SK-N-MC (cell line): ENCODE measurements around the gene RIN1.
A peak's percentile ranks its signal among the peaks of the same experiment; 100 is the strongest.

ENCODE experiments used
- DNase-seq: peaks from one replicate; pipeline ENCODE4 v3.0.0-alpha.2; 2011; ENCODE audit warnings: low read depth, low spot score
- H3K27ac ChIP-seq: fragments of 200-600 bp; sonication (generic); 2 replicates; pipeline ENCODE4 v1.5.1; 2016; ENCODE audit warnings: mixed run types
- H3K36me3 ChIP-seq: fragments of 200-600 bp; sonication (generic); 2 replicates; pipeline ENCODE4 v1.6.1; 2017; ENCODE audit warnings: antibody characterized with exemption, low read length, mixed read lengths; ENCODE audit not compliant: insufficient read depth
- H3K4me3 ChIP-seq: fragments of 200-600 bp; sonication (generic); 2 replicates; pipeline ENCODE4 v1.5.1; 2016
- H3K9ac ChIP-seq: fragments of 200-600 bp; sonication (generic); 2 replicates; pipeline ENCODE4 v1.8.0; 2017; ENCODE audit warnings: mixed run types, mixed read lengths; ENCODE audit not compliant: insufficient read length
- H3K9me3 ChIP-seq: fragments of 200-600 bp; sonication (generic); 2 replicates; pipeline ENCODE4 v1.6.1; 2017; ENCODE audit warnings: low read depth, mild to moderate bottlenecking, antibody characterized with exemption, low read length, moderate library complexity, mixed read lengths
- EZH2 ChIP-seq: fragments of 200-600 bp; sonication (generic); IDR thresholded peaks from one replicate; pipeline ENCODE4 v1.6.1; 2017; ENCODE audit warnings: antibody characterized with exemption
- FOXP2 ChIP-seq: optimal IDR thresholded peaks from 2 replicates; pipeline ENCODE3; 2011; ENCODE audit warnings: mild to moderate bottlenecking, moderate library complexity; ENCODE audit not compliant: insufficient read depth; ENCODE audit errors: extremely low read length, control extremely low read depth
- POLR2AphosphoS5 ChIP-seq: IDR thresholded peaks from 2 replicates; pipeline ENCODE4 v1.6.1; 2012; ENCODE audit warnings: mild to moderate bottlenecking, low read depth, low read length, borderline replicate concordance

The RIN1 gene

GRCh38 chr11:66330931-66331330, 5.3 kb downstream of the RIN1 start:
- DNase-seq = no peak
- Histone ChIP-seq H3K36me3 (no peaks in the 10 kb centered on the region), H3K27ac (no peak overlapping the region), H3K9me3 (no peaks in the 10 kb centered on the region), H3K4me3 (no peak overlapping the region), H3K9ac (no peak overlapping the region)
- TF ChIP-seq FOXP2 (no peak), EZH2 (no peak), POLR2AphosphoS5 (no peak)

GRCh38 chr11:66329165-66329673, 7.0 kb downstream of the RIN1 start:
- no peak overlapping the region for H3K27ac ChIP-seq
- DNase-seq = no peak
- no peaks in the 10 kb centered on the region for H3K36me3 ChIP-seq
- TF ChIP-seq EZH2 (no peak), FOXP2 (no peak)
- H3K9me3 ChIP-seq = no peaks in the 10 kb centered on the region
- no peak overlapping the region for H3K4me3 ChIP-seq
- no peak overlapping the region for H3K9ac ChIP-seq

GRCh38 chr11:66328302-66329144, 7.7 kb downstream of the RIN1 start:
- H3K4me3 ChIP-seq = peak overlapping the region; percentile 63

GRCh38 chr11:66328031-66328301, 8.3 kb downstream of the RIN1 start:
- no peak overlapping the region for H3K27ac ChIP-seq
- TF ChIP-seq POLR2AphosphoS5 (no peak), FOXP2 (no peak), EZH2 (no peak)
- H3K36me3 ChIP-seq = no peaks in the 10 kb centered on the region
- no peak overlapping the region for H3K9ac ChIP-seq
- H3K4me3 ChIP-seq = no peak overlapping the region
- no peak for DNase-seq
- no peaks in the 10 kb centered on the region for H3K9me3 ChIP-seq

More at GRCh38 chr11:66328302-66329144, 7.7 kb downstream of the RIN1 start:
- no peaks in the 10 kb centered on the region for H3K9me3 ChIP-seq
- TF ChIP-seq POLR2AphosphoS5 = no peak
- TF ChIP-seq FOXP2 = no peak
- TF ChIP-seq EZH2 = no peak
- no peak for DNase-seq
- no peak overlapping the region for H3K27ac ChIP-seq
- H3K9ac ChIP-seq = peak overlapping the region; percentile 59
- H3K36me3 ChIP-seq = no peaks in the 10 kb centered on the region

GRCh38 chr11:66327171-66328030, 8.8 kb downstream of the RIN1 start:
- no peak overlapping the region for H3K4me3 ChIP-seq
- no peak for TF ChIP-seq EZH2
- no peak for TF ChIP-seq FOXP2
- TF ChIP-seq POLR2AphosphoS5 = no peak

GRCh38 chr11:66326261-66327111, 9.7 kb downstream of the RIN1 start:
- TF ChIP-seq FOXP2 (no peak), EZH2 (no peak), POLR2AphosphoS5 (no peak)
- Histone ChIP-seq H3K36me3 (no peaks in the 10 kb centered on the region), H3K9ac (no peak overlapping the region), H3K4me3 (no peak overlapping the region), H3K27ac (no peak overlapping the region), H3K9me3 (no peaks in the 10 kb centered on the region)
- no peak for DNase-seq

More at GRCh38 chr11:66327171-66328030, 8.8 kb downstream of the RIN1 start:
- Histone ChIP-seq H3K9me3 (no peaks in the 10 kb centered on the region), H3K9ac (peak overlapping the region; percentile 41), H3K36me3 (no peaks in the 10 kb centered on the region), H3K27ac (0 out of 2 replicates have a peak overlapping the region, but pooled peaks have one; percentile 19)
- no peak for DNase-seq

GRCh38 chr11:66325263-66325671, 11.0 kb downstream of the RIN1 start:
- no peak overlapping the region for H3K27ac ChIP-seq
- TF ChIP-seq POLR2AphosphoS5 = no peak
- no peak for TF ChIP-seq FOXP2
- TF ChIP-seq EZH2 = no peak
- no peak overlapping the region for H3K4me3 ChIP-seq
- no peak for DNase-seq
- no peaks in the 10 kb centered on the region for H3K9me3 ChIP-seq
- H3K36me3 ChIP-seq = no peaks in the 10 kb centered on the region
- H3K9ac ChIP-seq = no peak overlapping the region

- DNase-seq = no peak
- Histone ChIP-seq H3K9ac (no peak overlapping the region), H3K4me3 (no peak overlapping the region), H3K27ac (peak overlapping the region; percentile 31; the same call in 1 of the 2 replicates), H3K9me3 (no peaks in the 10 kb centered on the region), H3K36me3 (no peaks in the 10 kb centered on the region)
- TF ChIP-seq EZH2 (no peak), FOXP2 (no peak), POLR2AphosphoS5 (no peak)
Measured at GRCh38 chr11:66324664-66325063, 11.6 kb downstream of the RIN1 start.
